Fibroblast of villous mesenchyme (primary cell): ENCODE results near the gene NFASC. TPM values are rescaled to one million over a fixed set of nuclear protein-coding genes. Genes with fewer than 3 reads are reported as not detected.

Experiments used
- DNase-seq: peaks from one replicate; pipeline ENCODE4 v3.0.0-alpha.2; 2010; ENCODE audit warnings: low read depth
- H3K4me3 ChIP-seq: 2 replicates; pipeline ENCODE4 v1.5.1; 2011; ENCODE audit warnings: low read depth, mild to moderate bottlenecking, low read length
- CTCF ChIP-seq: IDR thresholded peaks from 2 replicates; pipeline ENCODE4 v1.5.1; 2012; ENCODE audit warnings: low read depth, mild to moderate bottlenecking, low read length; ENCODE audit not compliant: insufficient read depth
- total RNA-seq: library from RNA; depleted of rRNA; stranded (reverse); fragments of >200 nt; gene quantifications from 2 replicates; pipeline ENCODE4 v1.2.3, GENCODE V29; 2012

Gene NFASC
- total RNA-seq, 1 donor: 1.7 TPM

- DNase-seq: no peak
- H3K4me3 ChIP-seq: no peak overlapping the region
- TF ChIP-seq CTCF: no peak
Observed at GRCh38 chr1:204900721-204901120, 30.1 kb downstream of the NFASC start.

GRCh38 chr1:204902671-204903070 is 32.0 kb downstream of the NFASC start:
- TF ChIP-seq CTCF: no peak
- DNase-seq: no peak
- H3K4me3 ChIP-seq: no peak overlapping the region

- no peak for DNase-seq
- H3K4me3 ChIP-seq: no peak overlapping the region
- TF ChIP-seq CTCF: no peak
Observed at GRCh38 chr1:204904228-204904810, 33.7 kb downstream of the NFASC start.

GRCh38 chr1:204909109-204909508 is 38.4 kb downstream of the NFASC start:
- H3K4me3 ChIP-seq: no peak overlapping the region
- TF ChIP-seq CTCF: no peak
- no peak for DNase-seq

- no peak for TF ChIP-seq CTCF
- H3K4me3 ChIP-seq: no peak overlapping the region
- no peak for DNase-seq
Observed at GRCh38 chr1:204915861-204916495, 45.3 kb downstream of the NFASC start.

- no peak for DNase-seq
- no peak overlapping the region for H3K4me3 ChIP-seq
- no peak for TF ChIP-seq CTCF
Observed at GRCh38 chr1:204917802-204918201, 47.1 kb downstream of the NFASC start.

GRCh38 chr1:204920511-204920910 is 49.8 kb downstream of the NFASC start:
- no peak for TF ChIP-seq CTCF
- no peak for DNase-seq
- no peak overlapping the region for H3K4me3 ChIP-seq
